Astrocyte (in vitro differentiated cells and primary cell): ENCODE results near the gene RAB11FIP5.

Source experiments
- EZH2 ChIP-seq: IDR thresholded peaks from 2 replicates; pipeline ENCODE4 v1.6.1; 2012; ENCODE audit warnings: mild to moderate bottlenecking, low read length, inconsistent platforms; ENCODE audit not compliant: insufficient read depth
- TF ChIP-seq, protein P1 (sequence below): IDR thresholded peaks from 2 replicates; pipeline ENCODE4 v1.5.1; 2011; ENCODE audit warnings: low read depth, mild to moderate bottlenecking, inconsistent platforms, low read length, moderate library complexity; ENCODE audit not compliant: insufficient read depth

DNA sequence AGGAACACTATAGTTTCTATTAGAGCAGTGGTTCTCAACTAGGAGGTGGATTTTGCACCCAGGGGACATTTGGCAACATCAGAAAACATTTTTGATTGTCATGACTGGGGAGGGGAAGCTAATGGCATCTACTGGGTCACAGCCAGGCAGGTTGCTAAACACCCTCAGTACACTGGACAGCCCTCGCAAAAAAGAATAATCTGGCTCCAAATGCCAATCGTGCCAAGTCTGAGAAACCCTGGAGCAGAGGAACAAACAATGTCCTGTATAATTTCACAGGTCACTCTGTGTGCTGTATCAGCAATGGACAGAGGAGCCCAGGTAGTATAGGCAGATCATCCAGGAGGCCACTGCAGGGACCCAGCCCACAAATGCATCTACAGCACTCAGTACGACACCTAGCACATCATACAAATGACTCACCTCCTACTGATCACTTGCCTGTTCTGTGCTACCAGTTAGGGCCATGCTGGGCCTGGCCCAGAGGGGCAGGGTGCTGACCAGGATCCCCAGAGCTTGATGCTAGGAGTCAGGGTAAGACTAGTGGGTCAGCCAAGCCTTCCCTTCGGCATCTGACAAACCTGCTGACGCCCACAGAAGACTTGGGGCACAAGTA lies 78.9 kb downstream of the RAB11FIP5 start:
- TF ChIP-seq, protein P1, sequence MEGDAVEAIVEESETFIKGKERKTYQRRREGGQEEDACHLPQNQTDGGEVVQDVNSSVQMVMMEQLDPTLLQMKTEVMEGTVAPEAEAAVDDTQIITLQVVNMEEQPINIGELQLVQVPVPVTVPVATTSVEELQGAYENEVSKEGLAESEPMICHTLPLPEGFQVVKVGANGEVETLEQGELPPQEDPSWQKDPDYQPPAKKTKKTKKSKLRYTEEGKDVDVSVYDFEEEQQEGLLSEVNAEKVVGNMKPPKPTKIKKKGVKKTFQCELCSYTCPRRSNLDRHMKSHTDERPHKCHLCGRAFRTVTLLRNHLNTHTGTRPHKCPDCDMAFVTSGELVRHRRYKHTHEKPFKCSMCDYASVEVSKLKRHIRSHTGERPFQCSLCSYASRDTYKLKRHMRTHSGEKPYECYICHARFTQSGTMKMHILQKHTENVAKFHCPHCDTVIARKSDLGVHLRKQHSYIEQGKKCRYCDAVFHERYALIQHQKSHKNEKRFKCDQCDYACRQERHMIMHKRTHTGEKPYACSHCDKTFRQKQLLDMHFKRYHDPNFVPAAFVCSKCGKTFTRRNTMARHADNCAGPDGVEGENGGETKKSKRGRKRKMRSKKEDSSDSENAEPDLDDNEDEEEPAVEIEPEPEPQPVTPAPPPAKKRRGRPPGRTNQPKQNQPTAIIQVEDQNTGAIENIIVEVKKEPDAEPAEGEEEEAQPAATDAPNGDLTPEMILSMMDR, result no peak
- no peak for TF ChIP-seq EZH2
